Gastrocnemius medialis (tissue), 4 donors: ENCODE data around the gene JMJD1C.

Experiments
- CTCF ChIP-seq, 5 experiments: fragments of 450-650 bp in 3 of 5; fragments of 200-600 bp in 2 of 5; sonication (generic) in 2 of 5; IDR thresholded peaks in 4 of 5; conservative IDR thresholded peaks in 1 of 5; 1 replicate in 4 of 5; 2 replicates in 1 of 5; pipeline ENCODE4 v1.5.1; 2016 to 2019; ENCODE audit warnings: antibody characterized with exemption in 5 of 5, mild to moderate bottlenecking in 3 of 5, moderate library complexity in 3 of 5
- POLR2A ChIP-seq, 2 donors: fragments of 450-650 bp; IDR thresholded peaks; one replicate each; pipeline ENCODE4 v1.6.1; 2017; ENCODE audit warnings: antibody characterized with exemption in 2 of 2, mild to moderate bottlenecking in 2 of 2, moderate library complexity in 2 of 2

GRCh38 chr10:63438506-63439498 lies 27.0 kb downstream of the JMJD1C start:
- TF ChIP-seq CTCF (IDR thresholded peaks at IDR 0.05 in 4 of 5, conservative IDR thresholded peaks at IDR 0.05 in 1 of 5), result no peak
- TF ChIP-seq POLR2A (IDR thresholded peaks at IDR 0.05), result no peak
